SU-DHL-6 (cell line): ENCODE measurements around the gene CTTN.

Source experiments
- H2AFZ ChIP-seq: fragments of 200-600 bp; sonication (generic); 2 replicates; pipeline ENCODE4 v1.6.1; 2014; ENCODE audit warnings: low read depth, mild to moderate bottlenecking, moderate library complexity, mixed read lengths, antibody characterized with exemption, low read length; ENCODE audit not compliant: severe bottlenecking
- H3F3A ChIP-seq: fragments of 200-600 bp; shearing (Covaris generic); 2 replicates; pipeline ENCODE4 v1.6.0; 2016; ENCODE audit warnings: antibody characterized with exemption, mild to moderate bottlenecking; ENCODE audit not compliant: insufficient read depth
- H3K27ac ChIP-seq: fragments of 200-600 bp; sonication (generic); 2 replicates; pipeline ENCODE4 v1.5.1; 2016; ENCODE audit warnings: low read depth, mild to moderate bottlenecking, low read length, moderate library complexity, mixed read lengths
- H3K27me3 ChIP-seq: fragments of 200-600 bp; sonication (generic), shearing (Covaris generic); 2 replicates; pipeline ENCODE4 v1.6.0; 2014; ENCODE audit warnings: mild to moderate bottlenecking, low read length
- H3K36me3 ChIP-seq: fragments of 200-600 bp; sonication (generic); 2 replicates; pipeline ENCODE4 v1.6.1; 2014; ENCODE audit warnings: mild to moderate bottlenecking, low read length, mixed read lengths
- H3K4me2 ChIP-seq: fragments of 300-600, 200-600 bp; shearing (Covaris generic), sonication (generic); 2 replicates; pipeline ENCODE4 v1.6.0; 2014; ENCODE audit warnings: low read length, low read depth, mild to moderate bottlenecking; ENCODE audit not compliant: poor library complexity, severe bottlenecking
- H3K4me3 ChIP-seq: fragments of 200-600 bp; sonication (generic); 2 replicates; pipeline ENCODE4 v1.5.1; 2014; ENCODE audit warnings: antibody characterized with exemption, low read length, mild to moderate bottlenecking, mixed read lengths; ENCODE audit not compliant: insufficient read depth, poor library complexity, severe bottlenecking
- H3K79me2 ChIP-seq: fragments of 200-600 bp; sonication (generic); 2 replicates; pipeline ENCODE4 v1.6.1; 2014; ENCODE audit warnings: mild to moderate bottlenecking, low read length, moderate library complexity; ENCODE audit not compliant: insufficient read depth
- H3K9ac ChIP-seq: fragments of 200-600 bp; sonication (generic); 2 replicates; pipeline ENCODE4 v1.7.0; 2014; ENCODE audit warnings: mild to moderate bottlenecking, low read length
- H3K9me2 ChIP-seq: fragments of 200-600 bp; sonication (generic); replicated peaks from 2 replicates; pipeline ENCODE4 v1.6.1; 2014; ENCODE audit warnings: low read length; ENCODE audit not compliant: insufficient read depth
- H3K9me3 ChIP-seq: fragments of 200-600 bp; sonication (generic); 2 replicates; pipeline ENCODE4 v1.6.1; 2014; ENCODE audit warnings: low read length, mixed read lengths; ENCODE audit not compliant: insufficient read depth
- H4K20me1 ChIP-seq: fragments of 200-600 bp; sonication (generic); 2 replicates; pipeline ENCODE4 v1.6.1; 2014; ENCODE audit warnings: low read depth, mild to moderate bottlenecking, antibody characterized with exemption, low read length, moderate library complexity, mixed read lengths
- EZH2phosphoT487 ChIP-seq: fragments of 200-600 bp; sonication (generic), shearing (Covaris generic); conservative IDR thresholded peaks from 2 replicates; pipeline ENCODE4 v1.6.1; 2018; ENCODE audit warnings: mild to moderate bottlenecking, antibody characterized with exemption, low read length, moderate library complexity, mixed read lengths
- TF ChIP-seq, protein P1 (sequence below): fragments of 200-600 bp; sonication (generic); IDR thresholded peaks from one replicate; pipeline ENCODE4 v1.5.1; 2017; ENCODE audit warnings: antibody characterized with exemption, mild to moderate bottlenecking, low read length, moderate library complexity; ENCODE audit not compliant: insufficient read depth, poor library complexity, severe bottlenecking

The CTTN gene

DNA sequence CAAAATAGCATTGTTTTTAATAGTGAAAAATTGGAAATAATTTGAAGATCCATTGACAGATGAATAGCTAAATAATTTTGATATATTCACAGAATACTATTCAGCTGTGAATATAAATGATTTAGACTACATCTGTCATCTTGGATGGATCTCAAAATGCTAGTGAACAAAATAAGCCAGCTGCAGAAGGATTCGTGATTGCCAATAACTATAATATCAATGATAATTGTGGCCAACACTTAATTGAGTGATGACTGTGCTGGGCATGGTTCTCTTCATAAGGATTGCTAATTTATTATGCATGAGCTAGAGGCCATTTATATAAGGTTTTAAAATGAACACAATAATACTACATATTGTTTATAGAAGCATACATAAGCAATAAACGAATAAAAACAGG is 60.4 kb downstream of the CTTN start:
- H3K9ac ChIP-seq, result no peak overlapping the region

DNA sequence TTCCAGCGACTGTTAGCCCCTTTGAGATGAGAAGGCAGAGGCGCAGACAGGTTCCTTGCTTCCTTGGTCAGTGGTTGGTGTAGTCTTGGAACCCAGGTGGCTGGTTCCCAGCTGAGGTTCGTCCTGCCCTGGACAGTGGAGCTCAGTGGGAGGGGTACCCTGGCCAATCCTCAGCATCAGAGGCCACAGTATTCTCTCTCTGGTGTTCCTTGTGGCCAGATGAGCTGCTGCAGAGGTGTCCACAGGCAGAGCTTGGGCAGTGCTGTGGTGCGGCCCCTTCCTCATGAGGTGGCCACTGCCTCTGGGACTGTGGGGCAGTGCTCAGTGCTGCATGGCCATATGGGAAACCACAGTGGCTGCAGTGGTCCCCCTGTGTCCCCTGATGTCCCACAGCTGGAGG is 61.8 kb downstream of the CTTN start:
- Histone ChIP-seq H3K9ac (no peak overlapping the region), H3K9me3 (no peaks in the 10 kb centered on the region), H3K4me2 (no peak overlapping the region), H2AFZ (no peak overlapping the region), H3K4me3 (no peak overlapping the region), H3K9me2 (no peaks in the 10 kb centered on the region), H3K79me2 (no peaks in the 10 kb centered on the region), H4K20me1 (no peaks in the 10 kb centered on the region), H3K27ac (no peak overlapping the region), H3K36me3 (no peaks in the 10 kb centered on the region), H3F3A (peaks cover under 1% of the 10 kb centered on the region; the same call in 1 of the 2 replicates), H3K27me3 (no peaks in the 10 kb centered on the region)
- TF ChIP-seq, protein P1, sequence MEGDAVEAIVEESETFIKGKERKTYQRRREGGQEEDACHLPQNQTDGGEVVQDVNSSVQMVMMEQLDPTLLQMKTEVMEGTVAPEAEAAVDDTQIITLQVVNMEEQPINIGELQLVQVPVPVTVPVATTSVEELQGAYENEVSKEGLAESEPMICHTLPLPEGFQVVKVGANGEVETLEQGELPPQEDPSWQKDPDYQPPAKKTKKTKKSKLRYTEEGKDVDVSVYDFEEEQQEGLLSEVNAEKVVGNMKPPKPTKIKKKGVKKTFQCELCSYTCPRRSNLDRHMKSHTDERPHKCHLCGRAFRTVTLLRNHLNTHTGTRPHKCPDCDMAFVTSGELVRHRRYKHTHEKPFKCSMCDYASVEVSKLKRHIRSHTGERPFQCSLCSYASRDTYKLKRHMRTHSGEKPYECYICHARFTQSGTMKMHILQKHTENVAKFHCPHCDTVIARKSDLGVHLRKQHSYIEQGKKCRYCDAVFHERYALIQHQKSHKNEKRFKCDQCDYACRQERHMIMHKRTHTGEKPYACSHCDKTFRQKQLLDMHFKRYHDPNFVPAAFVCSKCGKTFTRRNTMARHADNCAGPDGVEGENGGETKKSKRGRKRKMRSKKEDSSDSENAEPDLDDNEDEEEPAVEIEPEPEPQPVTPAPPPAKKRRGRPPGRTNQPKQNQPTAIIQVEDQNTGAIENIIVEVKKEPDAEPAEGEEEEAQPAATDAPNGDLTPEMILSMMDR, result no peak
- TF ChIP-seq EZH2phosphoT487, result no peak

More for the DNA sequence above, 60.4 kb downstream of the CTTN start:
- H3K79me2 ChIP-seq, result no peaks in the 10 kb centered on the region
- H2AFZ ChIP-seq, result no peak overlapping the region
- H3F3A ChIP-seq, result no peaks in the 10 kb centered on the region
- TF ChIP-seq, protein P1, result no peak
- no peak for TF ChIP-seq EZH2phosphoT487
- no peaks in the 10 kb centered on the region for H4K20me1 ChIP-seq
- H3K9me3 ChIP-seq, result no peaks in the 10 kb centered on the region
- H3K9me2 ChIP-seq, result no peaks in the 10 kb centered on the region
- H3K27me3 ChIP-seq, result no peaks in the 10 kb centered on the region
- no peak overlapping the region for H3K27ac ChIP-seq
- no peaks in the 10 kb centered on the region for H3K36me3 ChIP-seq
- no peak overlapping the region for H3K4me3 ChIP-seq
- no peak overlapping the region for H3K4me2 ChIP-seq

DNA sequence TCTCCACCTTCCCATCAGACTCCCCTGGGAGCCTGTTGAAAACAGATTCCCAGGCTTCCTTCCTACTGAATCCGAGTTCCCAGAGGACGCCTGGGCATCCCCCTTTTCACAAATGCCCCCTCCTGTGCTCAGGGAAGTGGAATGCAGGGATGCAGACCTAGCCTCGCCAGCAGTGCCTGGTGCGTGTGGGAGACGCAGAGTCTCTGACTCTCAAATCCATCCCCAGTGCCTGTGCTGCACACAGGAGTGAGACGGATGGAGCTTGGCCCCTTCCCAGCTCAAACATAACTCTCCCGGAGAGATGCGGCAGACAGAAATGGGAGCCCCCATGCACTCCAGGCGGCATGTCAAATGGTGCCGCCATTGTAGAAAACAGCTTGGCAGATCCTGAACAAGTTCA is 62.6 kb downstream of the CTTN start:
- H4K20me1 ChIP-seq, result no peaks in the 10 kb centered on the region
- no peaks in the 10 kb centered on the region for H3K36me3 ChIP-seq
- H3K4me2 ChIP-seq, result no peak overlapping the region

More for the DNA sequence above, 62.6 kb downstream of the CTTN start:
- Histone ChIP-seq H3F3A (peaks cover 9% of the 10 kb centered on the region; the same call in 1 of the 2 replicates), H3K9me3 (no peaks in the 10 kb centered on the region), H3K27ac (no peak overlapping the region), H3K79me2 (no peaks in the 10 kb centered on the region), H3K9ac (no peak overlapping the region), H2AFZ (no peak overlapping the region), H3K9me2 (no peaks in the 10 kb centered on the region), H3K4me3 (no peak overlapping the region), H3K27me3 (no peaks in the 10 kb centered on the region)
- no peak for TF ChIP-seq EZH2phosphoT487
- TF ChIP-seq, protein P1, result no peak
